ENCODE measurements around the gene GPR27. TPM values are rescaled to one million over a fixed set of nuclear protein-coding genes. Genes with fewer than 3 reads are reported as not detected.

GPR27 gene
- total and polyA plus RNA-seq, 2 of the 8 experiments (the other 6 are each of a cell fraction or from before 2014, with no cell fraction given), result 11.3 to 12.5 TPM

- TF ChIP-seq CHD7 (IDR thresholded peaks at IDR 0.05; ENCODE audit: insufficient replicate concordance, low read length) (no peak), CBX5 (IDR thresholded peaks at IDR 0.05; ENCODE audit: low read depth, low read length) (no peak), KDM4A (IDR thresholded peaks at IDR 0.05; ENCODE audit: low read depth, low read length, severe bottlenecking) (no peak), CHD2 (IDR thresholded peaks at IDR 0.05; ENCODE audit: low read length) (no peak), ATF3 (IDR thresholded peaks at IDR 0.05; ENCODE audit: insufficient read depth, low read depth, low read length) (no peak), POLR2AphosphoS5 (IDR thresholded peaks at IDR 0.05; ENCODE audit: low read depth, low read length) (no peak), KDM5A (IDR thresholded peaks at IDR 0.05; ENCODE audit: low read length) (no peak), MAFK (IDR thresholded peaks at IDR 0.05; ENCODE audit: low read depth, low read length) (no peak)
Observed at GRCh38 chr3:71784914-71785531, 31.4 kb downstream of the GPR27 start, which contains the start of gene PROK2 (continued).

Measured in H1 (cell line).